SK-N-SH (cell line): ENCODE data around the gene MYO1D.

Source experiments
- CTCF ChIP-seq: fragments of 200-600 bp; sonication (generic); IDR thresholded peaks from 2 replicates; pipeline ENCODE4 v1.6.1; 2017; ENCODE audit warnings: antibody characterized with exemption, mild to moderate bottlenecking, moderate library complexity
- FOXM1 ChIP-seq: IDR thresholded peaks from 2 replicates; pipeline ENCODE4 v1.4.0; 2012; ENCODE audit warnings: low read depth, mild to moderate bottlenecking
- PBX3 ChIP-seq: IDR thresholded peaks from 2 replicates; pipeline ENCODE4; 2012
- POLR2AphosphoS5 ChIP-seq: IDR thresholded peaks from 2 replicates; pipeline ENCODE4 v1.6.1; 2012; ENCODE audit warnings: low read depth, low read length
- REST ChIP-seq: IDR thresholded peaks from 2 replicates; pipeline ENCODE4 v1.6.1; 2012; ENCODE audit warnings: mild to moderate bottlenecking, low read depth, low read length, moderate library complexity
- TAF1 ChIP-seq: IDR thresholded peaks from 2 replicates; pipeline ENCODE4 v1.6.1; 2012; ENCODE audit warnings: low read depth, mild to moderate bottlenecking, low read length, moderate library complexity, borderline replicate concordance

GRCh38 chr17:32596628-32597027, 280.3 kb downstream of the MYO1D start:
- TF ChIP-seq PBX3 (no peak), CTCF (no peak), TAF1 (no peak), FOXM1 (no peak), REST (no peak), POLR2AphosphoS5 (no peak)
